ENCODE data around the gene FYB1.

DNA sequence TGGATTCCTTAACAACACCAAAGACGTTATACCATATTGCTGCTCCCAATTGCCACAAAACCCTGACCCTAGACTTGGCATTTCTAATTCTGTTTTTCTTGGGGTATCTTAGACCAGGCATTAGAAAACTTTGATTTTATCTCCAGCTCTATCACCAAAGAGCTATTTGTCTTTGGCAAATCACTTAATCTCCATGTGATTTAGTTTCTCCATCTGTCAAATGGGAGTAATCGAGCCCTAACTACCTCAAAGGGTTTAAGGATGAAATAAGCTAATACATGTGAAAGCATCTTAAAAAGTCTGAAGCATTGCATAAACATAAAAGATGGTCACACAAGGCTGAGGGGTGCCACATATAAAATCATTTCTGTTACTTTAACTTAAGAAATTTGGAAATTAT lies 60.6 kb downstream of the FYB1 start:
- TF ChIP-seq POLR2AphosphoS5 (IDR thresholded peaks at IDR 0.05): no peak
- TF ChIP-seq, protein P1, sequence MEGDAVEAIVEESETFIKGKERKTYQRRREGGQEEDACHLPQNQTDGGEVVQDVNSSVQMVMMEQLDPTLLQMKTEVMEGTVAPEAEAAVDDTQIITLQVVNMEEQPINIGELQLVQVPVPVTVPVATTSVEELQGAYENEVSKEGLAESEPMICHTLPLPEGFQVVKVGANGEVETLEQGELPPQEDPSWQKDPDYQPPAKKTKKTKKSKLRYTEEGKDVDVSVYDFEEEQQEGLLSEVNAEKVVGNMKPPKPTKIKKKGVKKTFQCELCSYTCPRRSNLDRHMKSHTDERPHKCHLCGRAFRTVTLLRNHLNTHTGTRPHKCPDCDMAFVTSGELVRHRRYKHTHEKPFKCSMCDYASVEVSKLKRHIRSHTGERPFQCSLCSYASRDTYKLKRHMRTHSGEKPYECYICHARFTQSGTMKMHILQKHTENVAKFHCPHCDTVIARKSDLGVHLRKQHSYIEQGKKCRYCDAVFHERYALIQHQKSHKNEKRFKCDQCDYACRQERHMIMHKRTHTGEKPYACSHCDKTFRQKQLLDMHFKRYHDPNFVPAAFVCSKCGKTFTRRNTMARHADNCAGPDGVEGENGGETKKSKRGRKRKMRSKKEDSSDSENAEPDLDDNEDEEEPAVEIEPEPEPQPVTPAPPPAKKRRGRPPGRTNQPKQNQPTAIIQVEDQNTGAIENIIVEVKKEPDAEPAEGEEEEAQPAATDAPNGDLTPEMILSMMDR (IDR thresholded peaks at IDR 0.05): no peak

All from stomach (tissue), 4 donors.